Fibroblast of peridontal ligament (primary cell): ENCODE measurements around the gene LTB4R2.

Experiments used
- DNase-seq: peaks from one replicate; pipeline ENCODE4 v3.0.0-alpha.2; 2010; ENCODE audit errors: extremely low read depth

The LTB4R2 gene

GRCh38 chr14:24309538-24310264, at the start of gene LTB4R2:
Gene LTB4R2, plus strand, starts transcription at chr14:24310140. Its CDS starts 525 bp downstream, at chr14:24310665.
- DNase-seq, result no peak

DNA sequence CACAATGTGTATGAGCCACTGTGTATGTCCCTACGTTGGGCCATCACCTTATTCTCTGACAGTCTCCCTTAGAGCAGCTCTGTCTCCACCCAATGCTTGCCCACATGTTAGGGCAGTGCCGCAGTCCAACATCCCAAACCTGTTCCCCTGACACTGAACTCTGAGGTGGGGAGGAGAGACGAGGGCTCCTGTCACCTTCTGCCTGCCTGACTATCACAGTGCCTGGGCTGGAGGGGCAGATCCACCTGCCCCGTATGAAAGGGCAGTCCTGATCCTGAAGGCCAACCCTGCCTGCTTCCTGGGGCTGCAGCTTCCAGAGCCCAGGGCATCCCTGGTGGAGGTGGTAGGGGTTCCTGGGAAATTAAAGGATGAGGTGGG, 49.2 kb upstream of the LTB4R2 start:
- no peak for DNase-seq

- DNase-seq, result no peak
These were observed 48.5 kb upstream of the LTB4R2 start for GRCh38 chr14:24261256-24261968.

- DNase-seq, result no peak
These were observed 48.0 kb upstream of the LTB4R2 start for GRCh38 chr14:24261969-24262327.

- no peak for DNase-seq
These were observed 46.9 kb upstream of the LTB4R2 start, which contains the start of gene TGM1 for GRCh38 chr14:24262821-24263733. Gene TGM1, minus strand, starts transcription at chr14:24263177. Its CDS starts 825 bp downstream, at chr14:24262352.

- no peak for DNase-seq
These were observed 46.1 kb upstream of the LTB4R2 start for GRCh38 chr14:24263848-24264247.

DNA sequence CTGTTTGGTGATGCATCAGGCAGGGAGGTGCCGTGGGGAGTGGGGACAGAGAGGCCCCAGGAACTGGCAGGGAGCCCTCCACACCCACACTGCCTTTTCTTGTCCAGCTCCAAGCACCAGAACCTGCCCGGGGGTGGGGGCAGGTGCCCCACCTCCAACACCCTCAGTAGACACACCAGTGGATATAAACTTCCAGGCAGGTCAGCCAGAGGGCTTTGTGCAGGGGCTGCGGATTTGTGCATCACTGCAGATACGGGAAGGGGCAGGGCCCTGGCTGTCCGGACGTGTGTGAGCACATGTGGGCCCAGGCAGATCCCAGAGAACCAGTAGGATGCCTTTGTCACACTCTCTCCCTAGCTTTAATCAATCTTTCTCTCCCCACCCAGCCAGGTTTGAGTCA, 45.6 kb upstream of the LTB4R2 start:
- DNase-seq, result no peak

GRCh38 chr14:24266344-24267244, 43.3 kb upstream of the LTB4R2 start:
- no peak for DNase-seq

DNA sequence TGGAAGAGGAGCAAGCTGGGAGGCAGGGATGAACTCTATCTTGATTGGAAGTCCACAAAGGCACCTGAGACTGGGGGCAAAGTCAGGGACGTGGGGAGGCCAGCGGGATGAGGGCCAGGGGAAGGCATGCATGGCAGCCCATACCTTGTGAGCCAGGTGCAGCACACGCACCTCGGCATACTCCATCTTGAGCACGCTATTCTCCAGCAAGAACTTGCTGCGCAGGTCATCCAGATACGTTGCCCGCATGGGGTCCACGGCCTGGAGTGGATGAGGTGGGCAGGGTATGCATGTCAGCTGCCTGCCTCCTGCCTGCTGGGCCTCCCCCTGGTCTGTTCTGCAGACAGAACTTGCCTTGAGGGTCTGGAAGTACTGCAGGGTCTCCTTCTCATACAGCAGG, 42.4 kb upstream of the LTB4R2 start:
- DNase-seq, result no peak

DNA sequence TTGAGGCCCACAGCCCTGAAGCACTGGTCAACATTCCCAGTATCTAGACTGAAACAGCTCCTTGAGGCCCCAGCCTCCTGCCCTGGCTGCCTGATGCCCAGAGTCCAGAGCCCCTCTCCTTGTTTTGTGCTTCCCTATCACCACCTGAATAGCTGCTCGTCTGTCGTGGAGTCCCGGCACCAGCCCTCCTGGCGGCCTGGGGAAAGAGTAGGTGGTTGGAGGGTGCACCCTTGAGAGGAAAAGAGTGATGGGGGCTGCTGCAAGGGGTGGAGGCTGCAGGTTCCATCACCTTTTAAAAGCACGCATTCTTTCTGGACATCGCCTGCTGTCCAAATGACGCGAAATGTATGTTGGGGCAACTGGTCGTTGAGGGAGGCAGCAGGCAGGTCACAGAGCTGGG, 41.7 kb upstream of the LTB4R2 start:
- no peak for DNase-seq

DNA sequence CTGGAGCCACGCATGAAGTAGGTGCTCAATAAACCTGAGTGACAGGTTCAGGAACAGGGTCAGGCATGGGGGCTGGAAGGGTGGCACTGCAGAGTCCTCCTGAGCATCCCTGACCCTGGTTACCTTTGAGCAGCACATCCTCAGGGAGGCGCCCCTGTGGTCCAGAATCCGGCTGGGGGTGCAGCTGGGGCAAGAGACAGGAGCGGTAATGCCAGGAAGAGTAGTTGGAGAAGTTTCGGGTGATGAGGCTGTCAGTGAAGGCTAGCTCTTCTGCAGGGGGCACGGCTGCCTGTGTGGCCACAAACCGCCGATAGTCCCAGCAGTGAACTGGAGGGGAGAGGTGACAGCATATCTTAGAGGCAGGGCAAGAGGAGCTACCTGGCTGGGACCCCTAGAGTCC, 40.6 kb upstream of the LTB4R2 start:
- no peak for DNase-seq

GRCh38 chr14:24269910-24270536, 39.9 kb upstream of the LTB4R2 start:
- DNase-seq, result no peak

DNA sequence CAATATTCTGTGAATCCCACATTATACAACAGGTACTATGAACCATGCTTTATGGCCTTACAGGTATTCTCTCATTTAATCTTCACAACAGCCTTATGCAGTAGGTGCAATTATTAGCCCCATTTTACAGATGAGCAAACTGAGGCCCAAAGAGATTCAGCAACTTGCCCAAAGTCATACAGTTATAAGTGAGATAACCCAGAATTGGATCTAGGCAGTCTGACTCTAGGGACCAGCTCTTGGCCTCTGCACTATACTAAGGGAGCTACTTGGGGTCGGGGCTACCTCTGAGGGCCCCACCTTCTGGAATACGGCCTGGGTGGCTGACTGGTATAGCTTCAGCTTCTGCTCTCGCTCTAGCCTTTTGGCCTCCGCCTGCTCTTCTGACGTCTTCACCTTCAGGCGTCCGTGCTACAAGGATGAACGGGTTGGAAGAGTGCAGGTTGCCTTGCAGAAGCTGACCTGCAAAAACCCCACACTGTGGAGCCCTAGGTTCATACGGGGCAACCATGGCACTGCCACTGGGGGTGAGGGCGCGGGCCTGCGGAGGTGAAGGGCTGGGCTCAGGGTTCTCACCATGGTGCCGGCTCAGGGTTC, 39.3 kb upstream of the LTB4R2 start:
- DNase-seq, result no peak

- peak; percentile 78 for DNase-seq
These were observed 38.7 kb upstream of the LTB4R2 start, which contains the start of gene RABGGTA for GRCh38 chr14:24271134-24271833. Gene RABGGTA, minus strand, starts transcription at chr14:24271597. Its CDS starts 482 bp downstream, at chr14:24271115.

DNA sequence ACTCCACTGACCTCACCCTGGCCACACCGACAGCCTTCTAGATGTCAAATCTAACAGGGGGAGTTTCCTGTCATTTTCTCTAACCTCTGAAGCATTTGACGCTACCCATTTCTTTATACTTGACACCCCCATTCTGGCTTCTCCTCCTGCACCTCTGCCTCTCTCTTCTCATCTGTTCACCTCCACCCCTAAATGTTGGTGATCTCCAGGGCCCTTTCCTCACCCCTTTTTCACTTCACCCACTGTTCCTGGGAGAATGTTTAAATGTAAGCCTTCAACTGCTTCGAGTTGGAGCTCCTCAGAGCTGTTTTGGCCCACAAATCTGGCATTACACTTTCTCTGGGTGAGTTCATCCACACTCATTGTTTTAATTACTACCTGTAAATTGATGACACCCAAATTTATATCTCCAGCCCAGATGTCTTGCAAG, 38.1 kb upstream of the LTB4R2 start:
- no peak for DNase-seq

DNA sequence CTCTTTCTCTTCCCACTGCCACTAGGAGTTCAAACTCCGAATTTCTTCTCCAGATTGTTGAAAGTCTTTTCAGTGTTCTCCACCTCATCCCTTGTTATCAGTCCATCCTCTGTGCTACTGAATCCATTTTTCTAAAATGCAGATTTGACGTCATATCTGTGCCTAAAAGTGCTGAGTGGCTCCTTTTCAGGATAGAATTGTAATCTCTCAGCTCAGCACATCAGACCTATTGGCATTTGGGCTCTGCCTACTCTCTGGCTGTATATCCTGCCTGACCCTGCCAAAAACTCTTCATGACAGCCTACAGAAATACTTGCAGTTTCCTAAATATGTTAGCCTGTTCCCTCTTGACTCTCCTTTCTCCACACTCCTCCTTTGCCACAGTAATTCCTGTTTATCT, 37.5 kb upstream of the LTB4R2 start:
- no peak for DNase-seq

GRCh38 chr14:24273422-24273998, 36.4 kb upstream of the LTB4R2 start:
- DNase-seq, result no peak

GRCh38 chr14:24274101-24274543, 35.8 kb upstream of the LTB4R2 start:
- DNase-seq, result no peak

DNA sequence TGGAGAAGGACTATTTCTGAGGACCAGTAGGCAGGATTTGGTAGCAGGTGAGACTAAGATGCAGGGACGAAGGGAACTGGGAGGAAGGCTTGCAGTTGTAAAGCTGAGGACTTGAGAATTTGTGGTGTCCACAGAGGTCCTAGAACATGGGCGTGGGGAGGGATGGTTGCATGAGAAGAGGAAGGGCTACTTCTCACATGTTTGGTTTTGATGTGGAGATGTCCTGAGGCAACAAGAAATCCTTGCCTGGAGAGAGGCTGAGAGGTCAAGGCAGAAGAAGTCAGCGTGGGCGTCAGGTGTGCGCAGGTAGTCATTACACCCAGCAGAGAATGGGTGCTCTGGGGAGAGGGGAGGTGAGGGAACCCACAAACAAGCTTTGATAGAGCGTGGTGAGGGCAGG, 32.9 kb upstream of the LTB4R2 start:
- no peak for DNase-seq
